ENCODE measurements around the gene BMPR1A.

DNA sequence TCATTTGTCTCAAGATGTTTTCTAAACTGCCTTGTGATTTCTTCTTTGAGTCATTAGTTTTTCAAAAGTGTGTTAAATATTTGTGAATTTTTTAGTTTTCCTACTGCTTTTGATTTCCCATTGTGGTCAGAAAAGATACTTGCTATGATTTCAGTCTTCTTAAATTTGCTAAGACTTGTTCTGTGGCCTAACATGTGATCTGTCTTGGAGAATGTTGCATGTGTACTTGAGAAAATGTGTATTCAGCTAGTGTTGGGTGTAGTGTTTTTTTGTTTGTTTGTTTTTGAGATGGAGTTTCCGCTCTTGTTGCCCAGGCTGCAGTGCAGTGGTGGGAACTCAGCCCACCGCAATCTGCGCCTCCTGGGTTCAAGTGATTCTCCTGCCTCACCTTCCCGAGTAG, 28.6 kb downstream of the BMPR1A start:
- TF ChIP-seq CTCF (IDR thresholded peaks at IDR 0.05), result no peak
- no peak for TF ChIP-seq POLR2A (IDR thresholded peaks at IDR 0.05)

Measured in lower leg skin (tissue), 3 donors.